ENCODE measurements around the gene SLC35F4.

The SLC35F4 gene

DNA sequence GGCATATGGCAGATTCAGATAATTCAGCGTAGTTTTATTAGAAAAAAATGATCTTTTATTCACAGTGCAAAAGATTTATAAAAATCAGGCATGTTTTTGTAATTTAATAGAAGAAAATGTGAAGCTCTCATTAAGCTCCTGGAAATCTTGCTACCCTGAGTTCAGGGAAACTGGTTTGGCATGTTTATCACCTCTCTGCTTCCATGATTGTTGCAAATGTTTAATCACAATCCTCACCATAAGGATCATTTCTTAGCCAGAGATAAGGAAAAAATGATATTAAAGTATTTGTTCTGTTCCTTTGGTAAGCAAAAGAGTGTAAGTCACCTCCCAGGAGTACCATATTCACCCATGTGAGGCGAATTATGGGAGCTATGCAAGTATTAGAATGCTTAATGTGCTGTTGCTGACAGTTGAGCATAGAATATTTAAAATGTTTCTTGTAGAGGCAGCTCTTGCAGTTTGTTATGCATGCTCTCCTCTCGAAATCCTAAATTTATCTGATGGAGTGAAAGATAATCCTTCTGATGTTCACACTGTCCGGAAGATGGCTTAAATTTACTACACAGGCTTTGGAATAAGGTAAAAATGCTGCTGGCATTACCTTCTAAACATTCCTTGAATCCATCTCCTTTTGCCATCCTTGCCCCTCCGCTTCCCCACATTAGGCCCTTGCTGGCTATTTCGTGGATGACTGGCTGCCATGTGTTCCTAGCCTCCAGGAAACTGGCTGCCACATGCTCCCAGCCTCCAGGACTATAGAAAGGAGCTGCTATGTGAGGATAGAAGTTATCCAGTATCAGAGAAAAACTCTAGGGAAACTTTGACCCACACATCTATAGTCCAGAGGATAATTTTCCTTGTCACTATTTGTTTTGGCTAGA, 256.5 kb downstream of the SLC35F4 start:
- ATAC-seq = no peak

GRCh38 chr14:57607086-57607485, 258.8 kb downstream of the SLC35F4 start:
- no peak for ATAC-seq

- no peak for ATAC-seq
Observed at GRCh38 chr14:57583396-57583795, 282.5 kb downstream of the SLC35F4 start.

GRCh38 chr14:57582746-57583145, 283.1 kb downstream of the SLC35F4 start:
- ATAC-seq = no peak

DNA sequence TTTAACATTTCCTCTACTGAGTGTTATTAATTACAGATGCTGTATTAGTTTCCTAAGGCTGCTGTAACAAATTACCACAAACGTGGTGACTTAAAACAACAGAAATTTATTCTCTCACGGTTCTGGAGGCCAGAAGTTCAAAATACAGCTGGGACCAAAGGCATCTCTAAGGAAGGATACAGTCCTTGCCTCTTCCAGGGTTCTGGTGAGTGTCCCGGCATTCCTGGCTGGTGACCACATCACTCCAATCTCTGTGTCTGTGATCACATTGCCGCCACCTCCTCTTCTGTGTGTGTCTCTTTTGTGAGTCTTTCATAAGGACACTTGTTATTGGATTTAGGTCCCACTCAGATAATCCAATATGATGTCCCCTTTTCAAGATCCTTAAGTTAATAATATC, 287.1 kb downstream of the SLC35F4 start:
- no peak for ATAC-seq

GRCh38 chr14:57576498-57576897, 289.4 kb downstream of the SLC35F4 start:
- no peak for ATAC-seq

GRCh38 chr14:57575482-57575881, 290.4 kb downstream of the SLC35F4 start:
- no peak for ATAC-seq

- no peak for ATAC-seq
Observed at GRCh38 chr14:57574617-57575288, 291.1 kb downstream of the SLC35F4 start.

GRCh38 chr14:57573173-57573572, 292.7 kb downstream of the SLC35F4 start:
- ATAC-seq = no peak

DNA sequence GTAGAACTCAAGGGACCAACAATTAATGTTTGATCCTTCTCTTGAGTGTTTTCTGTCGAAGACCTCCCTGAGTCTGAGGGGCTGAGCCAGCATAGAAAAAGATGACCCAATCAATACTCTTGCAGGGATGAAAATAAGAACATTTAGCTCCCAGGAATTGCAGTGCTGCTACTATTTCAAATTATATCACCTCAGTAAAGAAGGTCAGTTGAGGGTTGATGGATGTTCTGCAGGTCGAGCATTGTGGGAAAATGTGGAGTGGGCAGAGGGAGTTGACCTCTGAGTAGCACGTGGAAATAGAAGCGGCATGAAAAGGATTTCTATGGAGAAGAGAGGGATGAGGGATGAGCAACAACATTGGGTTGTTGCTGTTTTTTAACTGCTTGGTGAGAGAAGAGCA, 297.3 kb downstream of the SLC35F4 start:
- no peak for ATAC-seq

- no peak for ATAC-seq
Observed at GRCh38 chr14:57567220-57567619, 298.7 kb downstream of the SLC35F4 start.

- ATAC-seq = peak; percentile 43 to 46
Observed at GRCh38 chr14:57560681-57561080, 305.2 kb downstream of the SLC35F4 start.

GRCh38 chr14:57559576-57559975, 306.3 kb downstream of the SLC35F4 start:
- ATAC-seq = no peak

DNA sequence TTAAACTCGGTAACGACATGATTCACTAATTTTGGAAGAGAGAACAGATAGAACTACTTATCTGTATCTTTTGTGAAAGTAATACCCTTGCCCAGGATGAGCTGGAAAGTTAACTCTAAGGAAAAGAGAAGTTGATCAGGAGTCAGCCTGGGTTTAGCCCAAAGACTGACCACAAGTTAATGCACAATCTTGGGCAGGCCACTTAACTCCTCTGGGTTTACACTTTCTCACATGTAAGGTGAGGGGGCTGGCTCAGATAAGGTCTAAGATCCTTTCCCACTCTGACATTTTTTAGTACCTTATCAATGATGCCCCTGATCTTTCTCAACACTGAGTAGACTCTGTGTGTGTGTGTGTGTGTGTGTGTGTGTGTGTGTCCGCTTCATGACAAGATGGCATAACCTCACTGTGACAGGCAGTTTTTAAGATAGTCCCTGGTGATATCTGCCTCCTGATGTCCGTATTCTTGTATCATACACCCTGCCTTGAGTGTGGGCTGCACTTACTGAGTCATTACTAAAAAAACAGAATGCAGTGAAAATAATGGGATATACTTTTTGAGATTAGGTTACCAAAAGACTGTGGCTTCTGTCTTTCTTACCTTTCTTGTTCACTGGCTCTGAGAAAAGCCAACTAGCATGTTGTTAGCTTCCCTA, 316.0 kb downstream of the SLC35F4 start:
- ATAC-seq = no peak

DNA sequence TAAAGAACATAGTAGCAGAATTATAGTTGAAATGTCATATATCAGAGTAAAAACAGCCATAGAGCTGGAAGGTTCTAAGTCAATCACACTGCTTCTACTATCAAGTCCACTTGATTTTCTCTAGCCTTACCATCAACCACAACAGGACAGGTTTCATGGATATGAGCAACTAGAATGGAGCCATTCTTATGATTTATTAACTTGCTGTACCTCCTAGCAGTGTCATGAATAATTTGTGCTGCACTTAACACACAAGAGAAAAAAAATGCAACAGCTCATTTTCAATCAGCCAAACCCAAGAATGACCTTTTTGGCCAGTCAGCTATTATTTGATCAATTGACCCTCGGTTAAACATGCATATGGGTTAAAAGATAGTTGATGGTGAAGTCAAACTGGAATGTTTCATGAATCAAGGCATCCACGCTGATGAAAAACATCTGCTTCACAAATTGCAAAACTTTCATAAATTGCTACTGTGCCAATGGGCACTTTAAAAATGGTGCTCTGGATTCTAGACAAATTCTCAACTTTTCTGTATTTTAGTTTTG, 316.8 kb downstream of the SLC35F4 start:
- no peak for ATAC-seq

DNA sequence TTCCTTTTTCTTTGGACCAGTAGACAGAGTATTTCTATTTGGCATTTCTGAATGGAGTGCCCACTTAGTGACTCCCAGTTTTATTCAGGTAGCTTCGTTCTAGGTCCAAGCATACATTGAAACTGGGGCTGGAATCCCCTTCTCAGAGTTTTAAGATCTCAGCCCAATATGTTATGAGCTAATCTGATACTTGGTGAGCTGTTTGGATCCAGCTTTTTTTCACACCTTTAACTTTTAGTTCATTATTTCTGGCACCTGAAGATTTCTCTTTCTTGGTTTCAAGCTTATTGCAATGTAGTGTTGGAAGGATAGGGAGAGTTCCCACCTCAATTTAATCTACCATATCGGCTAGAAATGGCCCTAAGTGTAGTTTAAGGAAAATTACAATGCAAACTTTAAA, 318.8 kb downstream of the SLC35F4 start:
- ATAC-seq = no peak

DNA sequence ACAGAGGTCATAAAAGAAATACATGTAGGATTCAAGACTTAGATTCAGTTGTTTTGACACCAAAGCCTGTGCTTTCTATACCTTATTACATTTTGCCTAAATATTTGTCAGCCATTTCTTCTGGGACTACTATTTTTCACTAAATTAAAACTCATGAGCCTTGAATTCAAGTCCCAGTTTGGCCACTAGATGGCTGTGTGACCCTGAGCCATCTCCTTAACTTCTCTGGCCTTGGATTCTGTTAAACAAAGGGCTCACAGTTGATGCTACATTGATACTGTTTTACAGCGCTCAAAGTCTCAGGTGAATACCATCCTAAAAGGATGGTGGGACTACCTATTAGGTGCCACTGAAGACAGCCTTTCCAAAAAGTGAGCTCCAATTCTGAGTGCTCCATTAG, 332.7 kb downstream of the SLC35F4 start:
- ATAC-seq = no peak

DNA sequence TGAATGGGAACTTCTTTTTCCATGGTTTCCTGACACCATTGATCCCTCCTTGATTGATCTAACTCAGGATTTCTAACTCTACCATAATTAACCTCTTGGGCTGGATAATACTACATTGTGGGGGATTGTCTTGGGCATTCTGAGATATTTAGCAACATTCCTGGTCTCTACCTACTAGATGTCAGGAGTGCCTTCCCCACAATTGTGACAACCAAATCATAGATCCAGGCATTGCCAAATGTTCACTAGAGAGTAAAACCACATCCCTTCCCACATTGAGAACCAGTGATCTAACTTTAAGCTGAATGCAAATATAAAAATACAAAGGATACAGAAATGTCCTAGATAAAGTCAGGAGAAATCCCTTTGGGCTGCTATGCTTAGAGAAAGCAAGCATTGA, 335.3 kb downstream of the SLC35F4 start:
- ATAC-seq = no peak

DNA sequence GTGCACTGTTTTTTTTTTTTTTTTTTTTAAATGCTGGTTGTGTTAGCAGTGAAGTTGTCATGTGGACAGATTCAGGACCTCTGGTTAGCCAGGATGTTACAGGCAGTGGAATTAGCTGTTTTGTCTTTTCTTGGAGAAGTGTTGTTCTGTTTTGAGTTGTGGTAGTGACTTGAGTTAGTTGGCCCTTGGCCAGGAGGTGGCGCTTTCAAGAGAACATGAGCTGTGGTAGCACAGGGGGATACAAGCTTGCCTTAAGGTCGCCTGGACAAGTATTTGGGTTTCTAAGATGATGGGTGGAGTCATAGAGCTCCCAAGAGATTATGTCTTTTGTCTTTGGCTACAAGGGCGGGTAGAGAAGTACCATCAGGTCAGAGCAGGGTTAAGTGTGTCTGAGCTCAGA, 338.9 kb downstream of the SLC35F4 start:
- no peak for ATAC-seq

GRCh38 chr14:57519043-57519442, 346.8 kb downstream of the SLC35F4 start:
- no peak for ATAC-seq
